Tibial nerve (tissue), 3 donors: ENCODE results near the gene PCDHB9.

Experiments
- CTCF ChIP-seq, 5 experiments: fragments of 200-600 bp in 3 of 5; fragments of 450-650 bp in 2 of 5; sonication (generic) in 3 of 5; IDR thresholded peaks; one replicate each; pipeline ENCODE4 v1.5.1; 2016 to 2019; ENCODE audit warnings: antibody characterized with exemption in 5 of 5, mild to moderate bottlenecking in 3 of 5, moderate library complexity in 2 of 5
- POLR2A ChIP-seq, 2 donors: fragments of 450-650 bp; IDR thresholded peaks; one replicate each; pipeline ENCODE4 v1.6.1; 2017; ENCODE audit warnings: antibody characterized with exemption in 2 of 2, mild to moderate bottlenecking in 2 of 2, moderate library complexity in 2 of 2

- TF ChIP-seq CTCF (IDR thresholded peaks at IDR 0.05) (peak in 1 of 5 experiments; percentile 13), POLR2A (IDR thresholded peaks at IDR 0.05) (no peak)
Observed at GRCh38 chr5:141208478-141208877, 21.5 kb downstream of the PCDHB9 start, which contains the start of gene PCDHB12.
